SU-DHL-6 (cell line): ENCODE measurements around the gene TMEM138.

Experiments
- H2AFZ ChIP-seq: fragments of 200-600 bp; sonication (generic); 2 replicates; pipeline ENCODE4 v1.6.1; 2014; ENCODE audit warnings: low read depth, mild to moderate bottlenecking, moderate library complexity, mixed read lengths, antibody characterized with exemption, low read length; ENCODE audit not compliant: severe bottlenecking
- H3F3A ChIP-seq: fragments of 200-600 bp; shearing (Covaris generic); 2 replicates; pipeline ENCODE4 v1.6.0; 2016; ENCODE audit warnings: antibody characterized with exemption, mild to moderate bottlenecking; ENCODE audit not compliant: insufficient read depth
- H3K27ac ChIP-seq: fragments of 200-600 bp; sonication (generic); 2 replicates; pipeline ENCODE4 v1.5.1; 2016; ENCODE audit warnings: low read depth, mild to moderate bottlenecking, low read length, moderate library complexity, mixed read lengths
- H3K27me3 ChIP-seq: fragments of 200-600 bp; sonication (generic), shearing (Covaris generic); 2 replicates; pipeline ENCODE4 v1.6.0; 2014; ENCODE audit warnings: mild to moderate bottlenecking, low read length
- H3K36me3 ChIP-seq: fragments of 200-600 bp; sonication (generic); 2 replicates; pipeline ENCODE4 v1.6.1; 2014; ENCODE audit warnings: mild to moderate bottlenecking, low read length, mixed read lengths
- H3K4me2 ChIP-seq: fragments of 300-600, 200-600 bp; shearing (Covaris generic), sonication (generic); 2 replicates; pipeline ENCODE4 v1.6.0; 2014; ENCODE audit warnings: low read length, low read depth, mild to moderate bottlenecking; ENCODE audit not compliant: poor library complexity, severe bottlenecking
- H3K4me3 ChIP-seq: fragments of 200-600 bp; sonication (generic); 2 replicates; pipeline ENCODE4 v1.5.1; 2014; ENCODE audit warnings: antibody characterized with exemption, low read length, mild to moderate bottlenecking, mixed read lengths; ENCODE audit not compliant: insufficient read depth, poor library complexity, severe bottlenecking
- H3K79me2 ChIP-seq: fragments of 200-600 bp; sonication (generic); 2 replicates; pipeline ENCODE4 v1.6.1; 2014; ENCODE audit warnings: mild to moderate bottlenecking, low read length, moderate library complexity; ENCODE audit not compliant: insufficient read depth
- H3K9ac ChIP-seq: fragments of 200-600 bp; sonication (generic); 2 replicates; pipeline ENCODE4 v1.7.0; 2014; ENCODE audit warnings: mild to moderate bottlenecking, low read length
- H3K9me2 ChIP-seq: fragments of 200-600 bp; sonication (generic); replicated peaks from 2 replicates; pipeline ENCODE4 v1.6.1; 2014; ENCODE audit warnings: low read length; ENCODE audit not compliant: insufficient read depth
- H3K9me3 ChIP-seq: fragments of 200-600 bp; sonication (generic); 2 replicates; pipeline ENCODE4 v1.6.1; 2014; ENCODE audit warnings: low read length, mixed read lengths; ENCODE audit not compliant: insufficient read depth
- H4K20me1 ChIP-seq: fragments of 200-600 bp; sonication (generic); 2 replicates; pipeline ENCODE4 v1.6.1; 2014; ENCODE audit warnings: low read depth, mild to moderate bottlenecking, antibody characterized with exemption, low read length, moderate library complexity, mixed read lengths
- EZH2phosphoT487 ChIP-seq: fragments of 200-600 bp; sonication (generic), shearing (Covaris generic); conservative IDR thresholded peaks from 2 replicates; pipeline ENCODE4 v1.6.1; 2018; ENCODE audit warnings: mild to moderate bottlenecking, antibody characterized with exemption, low read length, moderate library complexity, mixed read lengths
- TF ChIP-seq, protein P1 (sequence below): fragments of 200-600 bp; sonication (generic); IDR thresholded peaks from one replicate; pipeline ENCODE4 v1.5.1; 2017; ENCODE audit warnings: antibody characterized with exemption, mild to moderate bottlenecking, low read length, moderate library complexity; ENCODE audit not compliant: insufficient read depth, poor library complexity, severe bottlenecking

TMEM138 gene

DNA sequence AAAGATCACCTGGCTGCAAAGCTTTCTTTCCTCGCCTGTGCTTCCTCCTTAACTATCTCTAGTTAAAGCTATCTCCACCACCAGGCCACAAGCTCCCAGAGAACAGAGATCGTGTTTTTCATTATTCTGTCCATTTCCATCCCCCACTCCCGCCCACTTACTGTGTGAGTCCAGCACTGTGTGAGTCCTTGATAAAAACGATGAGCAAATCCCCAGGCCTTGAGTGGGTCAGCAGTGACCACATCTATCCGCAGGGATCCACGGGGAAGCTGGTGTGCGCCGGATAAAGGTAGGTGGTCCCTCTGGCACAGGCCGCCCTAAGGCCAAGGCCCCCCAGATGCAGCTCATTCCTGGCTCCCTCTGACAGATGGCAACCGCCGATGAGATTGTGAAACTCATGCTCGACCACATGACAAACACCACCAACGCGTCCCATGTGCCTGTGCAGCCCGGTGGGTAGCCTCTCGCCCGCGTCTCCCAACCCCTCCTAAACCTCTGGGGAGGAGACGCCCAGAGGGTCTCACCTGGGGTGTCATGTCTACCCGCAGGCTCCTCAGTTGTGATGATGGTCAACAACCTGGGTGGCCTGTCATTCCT, 19.9 kb upstream of the TMEM138 start:
- Histone ChIP-seq H3K4me2 (no peak overlapping the region), H3K27me3 (no peaks in the 10 kb centered on the region), H3K4me3 (no peak overlapping the region), H3K36me3 (no peaks in the 10 kb centered on the region), H3K9me2 (no peaks in the 10 kb centered on the region), H2AFZ (no peak overlapping the region), H4K20me1 (no peaks in the 10 kb centered on the region), H3K27ac (no peak overlapping the region), H3K9ac (no peak overlapping the region), H3F3A (no peaks in the 10 kb centered on the region), H3K9me3 (no peaks in the 10 kb centered on the region), H3K79me2 (no peaks in the 10 kb centered on the region)
- TF ChIP-seq, protein P1, sequence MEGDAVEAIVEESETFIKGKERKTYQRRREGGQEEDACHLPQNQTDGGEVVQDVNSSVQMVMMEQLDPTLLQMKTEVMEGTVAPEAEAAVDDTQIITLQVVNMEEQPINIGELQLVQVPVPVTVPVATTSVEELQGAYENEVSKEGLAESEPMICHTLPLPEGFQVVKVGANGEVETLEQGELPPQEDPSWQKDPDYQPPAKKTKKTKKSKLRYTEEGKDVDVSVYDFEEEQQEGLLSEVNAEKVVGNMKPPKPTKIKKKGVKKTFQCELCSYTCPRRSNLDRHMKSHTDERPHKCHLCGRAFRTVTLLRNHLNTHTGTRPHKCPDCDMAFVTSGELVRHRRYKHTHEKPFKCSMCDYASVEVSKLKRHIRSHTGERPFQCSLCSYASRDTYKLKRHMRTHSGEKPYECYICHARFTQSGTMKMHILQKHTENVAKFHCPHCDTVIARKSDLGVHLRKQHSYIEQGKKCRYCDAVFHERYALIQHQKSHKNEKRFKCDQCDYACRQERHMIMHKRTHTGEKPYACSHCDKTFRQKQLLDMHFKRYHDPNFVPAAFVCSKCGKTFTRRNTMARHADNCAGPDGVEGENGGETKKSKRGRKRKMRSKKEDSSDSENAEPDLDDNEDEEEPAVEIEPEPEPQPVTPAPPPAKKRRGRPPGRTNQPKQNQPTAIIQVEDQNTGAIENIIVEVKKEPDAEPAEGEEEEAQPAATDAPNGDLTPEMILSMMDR, result no peak
- TF ChIP-seq EZH2phosphoT487, result no peak

DNA sequence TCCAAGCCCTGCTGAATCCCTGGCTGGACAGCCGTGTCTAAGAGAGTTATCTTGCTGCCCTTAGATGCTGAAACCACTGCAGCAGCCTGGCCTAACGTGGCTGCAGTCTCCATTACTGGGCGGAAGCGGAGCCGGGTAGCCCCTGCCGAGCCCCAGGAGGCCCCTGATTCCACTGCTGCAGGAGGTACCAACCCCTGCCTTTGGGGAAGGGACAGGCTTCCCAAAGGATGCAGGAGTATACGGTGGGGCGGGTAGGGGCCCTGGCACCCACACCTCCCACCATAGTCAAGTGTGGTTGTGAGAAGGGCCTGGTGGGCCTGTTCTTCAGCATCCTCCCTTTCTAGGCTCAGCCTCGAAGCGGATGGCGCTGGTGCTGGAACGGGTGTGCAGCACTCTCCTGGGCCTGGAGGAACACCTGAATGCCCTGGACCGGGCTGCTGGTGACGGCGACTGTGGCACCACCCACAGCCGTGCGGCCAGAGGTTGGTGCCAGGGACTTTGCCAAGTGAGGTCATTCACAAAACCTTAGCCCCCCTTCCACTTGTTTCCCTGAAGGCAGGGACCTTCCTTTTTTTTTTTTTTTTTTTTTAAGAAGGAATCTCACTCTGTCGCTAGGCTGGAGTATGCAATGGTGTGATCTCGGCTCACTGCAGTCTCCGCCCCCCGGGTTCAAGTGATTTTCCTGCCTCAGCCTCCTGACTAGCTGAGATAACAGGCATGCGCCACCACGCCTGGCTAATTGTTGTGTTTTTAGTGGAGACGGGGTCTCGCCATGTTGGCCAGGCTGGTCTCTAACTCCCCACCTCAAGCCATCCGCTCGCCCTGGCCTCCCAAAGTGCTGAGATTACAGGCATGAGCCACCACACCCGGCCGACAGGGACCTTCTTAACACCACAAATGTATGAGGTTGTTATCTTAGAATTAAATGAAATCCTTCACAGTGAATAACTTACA, 18.1 kb upstream of the TMEM138 start:
- Histone ChIP-seq H3K36me3 (no peaks in the 10 kb centered on the region), H3K9ac (no peak overlapping the region), H3K9me3 (no peaks in the 10 kb centered on the region), H3K4me3 (no peak overlapping the region), H3K4me2 (no peak overlapping the region), H3K9me2 (no peaks in the 10 kb centered on the region), H2AFZ (no peak overlapping the region), H3F3A (no peaks in the 10 kb centered on the region), H3K27ac (no peak overlapping the region), H3K27me3 (no peaks in the 10 kb centered on the region), H3K79me2 (no peaks in the 10 kb centered on the region), H4K20me1 (no peaks in the 10 kb centered on the region)
- TF ChIP-seq, protein P1, result no peak
- TF ChIP-seq EZH2phosphoT487, result no peak

DNA sequence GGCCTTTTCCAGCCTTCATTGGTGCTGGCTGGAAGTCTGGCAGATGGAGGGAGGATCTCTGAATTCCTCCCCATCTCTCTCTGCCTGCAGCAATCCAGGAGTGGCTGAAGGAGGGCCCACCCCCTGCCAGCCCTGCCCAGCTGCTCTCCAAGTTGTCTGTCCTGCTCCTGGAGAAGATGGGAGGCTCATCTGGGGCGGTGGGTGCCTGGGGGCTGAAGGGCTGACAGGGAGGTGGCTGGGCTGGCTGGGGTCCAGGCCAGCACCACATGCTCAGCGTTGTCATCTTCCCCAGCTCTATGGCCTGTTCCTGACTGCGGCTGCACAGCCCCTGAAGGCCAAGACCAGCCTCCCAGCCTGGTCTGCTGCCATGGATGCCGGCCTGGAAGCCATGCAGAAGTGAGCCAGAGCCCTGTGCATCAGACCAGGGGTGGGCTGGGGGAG, 17.0 kb upstream of the TMEM138 start:
- Histone ChIP-seq H3K9ac (no peak overlapping the region), H3K27ac (no peak overlapping the region), H3K4me2 (no peak overlapping the region)

More for the DNA sequence above, 17.0 kb upstream of the TMEM138 start:
- Histone ChIP-seq H3F3A (no peaks in the 10 kb centered on the region), H3K27me3 (no peaks in the 10 kb centered on the region), H3K9me3 (no peaks in the 10 kb centered on the region), H4K20me1 (no peaks in the 10 kb centered on the region), H3K9me2 (no peaks in the 10 kb centered on the region), H3K79me2 (no peaks in the 10 kb centered on the region), H3K36me3 (no peaks in the 10 kb centered on the region), H2AFZ (no peak overlapping the region), H3K4me3 (no peak overlapping the region)
- TF ChIP-seq EZH2phosphoT487, result no peak
- TF ChIP-seq, protein P1, result no peak
